Pulmonary artery endothelial cell (primary cell): Measurements from ENCODE around the gene GGNBP2. TPM values are rescaled to one million over a fixed set of nuclear protein-coding genes. Genes with fewer than 3 reads are reported as not detected.
"Not testable (repeated sequence)": the region's sequence is repeated elsewhere in the genome, so short reads cannot be mapped to it uniquely, and the experiment has no call there.

ENCODE experiments used
- DNase-seq: peaks from one replicate; pipeline ENCODE4 v3.0.0-alpha.2; 2011; ENCODE audit warnings: low read depth, low spot score
- total RNA-seq: library from RNA; depleted of rRNA; stranded (reverse); fragments of >200 nt; gene quantifications from 2 replicates; pipeline ENCODE4 v1.2.3, GENCODE V29; 2014

Gene GGNBP2
- total RNA-seq, 1 donor from 2014 or later = 46.9 TPM

DNA sequence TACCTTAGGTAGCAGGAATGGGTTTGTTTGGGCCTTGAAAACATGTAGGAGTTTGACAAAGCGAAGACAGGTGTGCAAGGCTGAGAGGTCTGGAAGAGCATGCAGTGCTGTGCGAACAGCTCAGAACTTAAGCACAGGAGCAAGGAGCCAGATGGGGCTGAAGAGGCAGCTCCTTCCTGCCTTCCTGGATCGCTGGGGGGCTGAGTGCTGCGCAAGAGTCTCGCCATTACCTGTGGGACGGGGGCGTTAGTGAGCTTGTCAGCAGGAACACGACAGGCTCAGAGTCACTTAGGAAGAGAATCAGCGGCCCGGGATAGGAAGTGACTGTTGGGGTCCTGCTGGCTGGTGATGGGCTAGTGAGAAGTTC lies 56.2 kb downstream of the GGNBP2 start:
- DNase-seq = no peak

DNA sequence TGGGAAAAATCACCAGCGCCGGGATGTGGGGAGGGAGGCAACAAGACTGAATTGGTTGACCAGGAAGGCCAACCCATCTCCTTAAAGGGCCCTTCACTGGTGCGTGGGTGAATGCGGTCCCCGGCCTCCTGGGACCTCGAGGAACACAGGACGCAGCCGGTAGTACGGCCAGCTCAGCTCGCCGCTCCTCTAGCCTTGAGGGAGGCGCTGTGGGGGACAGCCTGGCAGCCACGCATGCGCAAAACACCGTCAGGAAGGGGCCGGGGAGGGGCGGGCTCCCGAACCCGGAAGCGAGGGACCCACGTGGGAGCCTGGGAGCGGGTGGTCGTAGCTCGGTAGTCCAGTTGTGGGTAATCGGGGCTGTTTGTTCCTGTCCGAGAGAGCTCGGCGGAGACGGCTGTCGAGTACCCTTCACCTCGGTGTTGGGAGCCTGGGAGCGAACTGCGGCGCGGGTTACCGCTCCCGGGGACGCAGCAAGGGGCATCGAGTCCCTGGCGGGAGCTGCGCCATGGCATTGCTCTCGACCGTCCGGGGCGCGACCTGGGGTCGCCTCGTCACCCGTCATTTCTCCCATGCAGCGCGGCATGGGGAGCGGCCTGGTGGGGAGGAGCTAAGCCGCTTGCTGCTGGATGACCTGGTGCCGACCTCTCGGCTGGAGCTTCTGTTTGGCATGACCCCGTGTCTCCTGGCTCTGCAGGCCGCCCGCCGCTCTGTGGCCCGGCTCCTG lies 56.7 kb downstream of the GGNBP2 start, which contains the start of gene MRM1:
TSS of gene MRM1 (plus strand) at position 281 of the 727 bp plus-strand sequence. CDS start at position 509, 228 bp downstream.
- DNase-seq = peak; percentile 64

DNA sequence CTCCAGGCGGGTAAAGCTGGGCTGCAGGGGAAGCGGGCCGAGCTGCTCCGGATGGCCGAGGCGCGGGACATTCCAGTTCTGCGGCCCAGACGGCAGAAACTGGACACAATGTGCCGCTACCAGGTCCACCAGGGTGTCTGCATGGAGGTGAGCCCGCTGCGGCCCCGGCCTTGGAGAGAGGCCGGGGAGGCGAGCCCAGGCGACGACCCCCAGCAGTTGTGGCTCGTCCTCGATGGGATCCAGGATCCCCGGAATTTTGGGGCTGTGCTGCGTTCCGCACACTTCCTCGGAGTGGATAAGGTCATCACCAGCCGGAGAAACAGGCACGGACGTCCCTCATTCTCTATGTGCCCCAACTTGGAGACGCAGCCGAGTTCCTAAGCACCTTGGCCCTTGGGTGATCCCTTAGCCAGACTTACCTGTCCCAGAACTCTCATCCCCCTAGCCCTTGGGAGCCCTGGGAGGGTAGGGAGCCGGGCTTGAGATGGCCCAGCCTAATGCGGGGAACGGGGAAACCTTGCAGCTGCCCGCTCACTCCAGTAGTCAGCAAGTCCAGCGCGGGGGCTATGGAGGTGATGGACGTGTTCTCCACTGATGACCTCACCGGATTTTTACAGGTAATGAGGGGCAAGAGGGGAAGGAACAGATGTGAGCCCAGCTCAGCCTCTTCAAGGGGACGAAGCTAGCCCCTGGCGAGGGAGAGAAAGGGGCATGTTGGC lies 57.5 kb downstream of the GGNBP2 start:
- no peak for DNase-seq

DNA sequence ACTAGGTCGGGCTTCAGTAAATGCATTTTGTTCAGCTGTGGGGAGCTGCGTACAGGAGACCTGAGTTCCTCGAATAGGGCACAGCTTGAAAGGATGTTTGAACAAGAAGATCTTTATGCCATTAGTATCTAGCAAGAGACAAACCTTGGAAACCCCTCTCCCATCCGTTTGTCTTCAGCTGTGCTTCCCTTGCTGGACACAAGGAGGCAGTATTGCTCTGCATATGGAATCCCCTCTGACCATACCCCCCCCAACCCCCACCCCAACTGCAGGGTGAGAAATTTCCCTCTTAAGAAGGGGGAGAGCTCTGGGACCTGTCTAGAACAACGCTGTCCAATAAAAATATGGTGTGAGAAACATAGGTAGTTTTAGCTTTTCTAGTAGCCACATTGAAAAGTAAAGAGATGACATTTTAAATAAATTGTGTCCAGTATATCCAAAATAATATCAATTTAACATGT lies 58.2 kb downstream of the GGNBP2 start:
- no peak for DNase-seq

DNA sequence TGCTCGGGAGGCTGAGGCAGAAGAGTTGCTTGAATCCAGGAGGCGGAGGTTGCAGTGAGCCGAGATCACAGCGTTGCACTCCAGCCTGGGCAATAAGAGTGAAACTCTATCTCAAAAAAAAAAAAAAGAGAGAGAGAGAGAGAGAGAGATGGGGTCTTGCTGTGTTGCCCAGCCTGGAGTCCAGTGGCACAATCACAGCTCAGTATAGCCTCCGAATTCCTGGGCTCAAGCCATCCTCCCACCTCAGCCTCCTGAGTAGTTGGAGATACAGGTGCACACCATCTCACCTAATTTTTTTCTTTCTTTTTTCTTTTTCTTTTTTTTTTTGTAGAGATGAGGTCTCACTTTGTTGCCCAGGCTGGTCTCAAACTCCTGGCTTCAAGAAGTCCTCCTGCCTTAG lies 60.3 kb downstream of the GGNBP2 start:
- not testable (repeated sequence) for DNase-seq

DNA sequence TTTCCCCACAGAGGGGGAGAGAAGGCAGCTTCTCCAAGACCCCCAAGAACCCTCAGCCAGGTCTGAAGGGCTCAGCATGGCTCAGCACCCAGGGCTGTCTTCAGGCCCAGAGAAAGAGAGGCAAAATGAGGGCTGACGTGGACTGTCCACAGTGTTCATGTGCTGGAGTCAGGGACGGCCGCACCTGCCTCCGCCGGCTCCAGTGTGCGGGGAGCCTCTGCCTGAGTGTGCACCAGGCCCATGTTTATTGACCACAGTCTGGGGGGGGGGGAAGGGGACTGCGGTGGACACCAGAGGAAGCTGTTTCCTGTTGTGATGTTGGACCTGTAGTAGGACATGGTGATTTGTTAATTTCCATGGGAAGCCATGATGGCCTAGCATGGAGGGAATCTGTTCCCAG lies 63.6 kb downstream of the GGNBP2 start:
- DNase-seq = no peak

DNA sequence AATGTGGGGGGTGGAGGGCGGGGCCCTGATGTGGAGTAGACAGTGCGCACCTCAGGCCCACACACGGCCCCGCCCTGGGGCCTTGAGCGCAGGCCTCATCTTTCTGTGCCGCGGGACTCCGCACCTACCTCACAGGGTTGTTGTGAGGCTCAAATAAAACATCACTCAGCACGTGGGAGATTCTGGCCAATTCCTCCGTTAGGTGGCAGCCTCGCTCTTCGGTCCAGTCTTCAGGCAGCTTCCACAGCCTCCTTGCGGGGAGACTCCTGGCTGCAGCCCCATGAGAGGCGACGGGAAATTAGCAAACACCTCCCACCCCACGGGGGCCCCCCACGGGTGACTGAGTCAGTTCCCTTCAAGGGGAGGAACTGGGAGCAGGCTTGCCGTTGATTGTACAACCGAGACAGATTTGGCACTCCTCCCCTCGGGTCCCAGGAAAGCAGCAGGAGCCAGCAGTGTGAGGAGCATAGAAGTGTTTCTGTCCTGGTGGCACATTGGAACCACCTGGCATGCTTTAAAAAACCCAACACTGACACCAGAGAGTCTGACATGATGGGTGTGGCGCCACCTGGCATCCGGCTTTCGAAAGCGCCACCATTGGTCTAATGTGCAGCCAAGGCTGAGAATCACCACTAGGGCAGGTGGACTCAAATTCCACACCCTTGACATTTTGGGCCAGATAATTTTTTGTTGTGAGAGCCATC lies 64.2 kb downstream of the GGNBP2 start:
- DNase-seq = no peak

DNA sequence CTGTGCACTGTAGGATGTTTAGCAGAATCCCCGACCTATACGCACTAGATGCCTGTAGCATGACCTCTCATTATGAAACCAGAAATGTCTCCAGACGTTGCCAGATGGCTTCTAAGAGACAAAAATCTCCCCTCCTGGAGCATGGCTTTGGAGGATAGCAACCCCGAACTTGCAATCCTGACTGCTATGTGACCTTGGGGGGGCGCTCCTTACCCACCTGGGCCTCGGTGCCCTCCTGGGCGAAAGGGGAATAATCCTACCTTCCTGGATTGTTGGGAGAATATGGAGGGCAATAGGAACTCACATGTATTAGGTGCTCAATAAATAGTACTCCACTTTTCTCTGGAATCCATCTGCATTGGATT lies 64.8 kb downstream of the GGNBP2 start:
- no peak for DNase-seq

DNA sequence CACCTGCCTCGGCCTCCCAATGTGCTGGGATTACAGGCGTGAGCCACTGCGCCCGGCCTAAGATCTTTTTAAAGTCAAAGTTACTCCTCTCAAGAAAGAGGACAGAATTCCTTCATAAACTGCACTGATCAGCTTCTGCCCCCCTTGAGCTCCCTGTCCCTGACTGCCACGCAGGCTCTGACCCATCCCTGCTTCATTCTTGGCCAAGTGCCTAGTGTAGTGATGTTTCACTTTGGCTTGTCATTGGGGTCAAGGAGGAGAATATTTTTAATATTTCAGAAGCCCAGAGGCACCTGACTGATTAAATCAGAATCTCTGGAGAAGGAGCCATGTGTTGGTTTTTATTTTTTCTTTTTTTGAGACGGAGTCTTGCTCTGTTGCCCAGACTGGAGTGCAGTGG lies 65.8 kb downstream of the GGNBP2 start:
- DNase-seq = no peak

DNA sequence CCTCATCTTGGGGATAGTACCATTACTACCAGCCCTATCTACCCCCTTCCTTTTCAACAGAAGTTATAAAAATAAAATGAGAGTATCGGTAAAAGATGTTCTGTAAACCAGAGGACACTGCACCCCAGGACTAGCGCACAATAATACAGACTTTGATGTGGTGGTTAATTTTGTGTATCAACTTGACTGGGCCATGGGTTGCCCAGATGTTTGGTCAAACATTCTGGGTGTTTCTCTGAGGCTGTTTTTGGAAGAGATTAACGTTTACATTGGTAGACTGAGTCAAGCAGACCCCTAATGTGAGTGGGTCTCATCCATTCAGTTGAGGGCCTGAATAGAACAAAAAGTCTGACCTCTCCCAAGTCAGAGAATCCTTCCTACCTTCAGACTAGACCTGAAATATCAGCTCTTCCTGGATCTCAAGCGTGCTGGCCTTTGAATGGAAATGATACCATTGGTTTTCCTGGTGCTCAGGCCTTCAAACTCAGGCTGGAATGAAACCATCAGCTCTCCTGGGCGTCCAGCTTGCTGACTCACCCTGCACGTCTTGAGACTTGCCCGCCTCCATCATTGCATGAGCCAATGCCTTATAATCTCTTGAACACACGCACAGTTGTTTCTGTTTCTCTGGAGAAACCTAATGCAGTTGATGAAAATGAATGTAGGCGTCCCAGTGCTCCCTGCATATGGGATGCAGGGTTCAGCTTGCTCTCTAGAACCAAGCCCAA lies 66.8 kb downstream of the GGNBP2 start:
- no peak for DNase-seq

DNA sequence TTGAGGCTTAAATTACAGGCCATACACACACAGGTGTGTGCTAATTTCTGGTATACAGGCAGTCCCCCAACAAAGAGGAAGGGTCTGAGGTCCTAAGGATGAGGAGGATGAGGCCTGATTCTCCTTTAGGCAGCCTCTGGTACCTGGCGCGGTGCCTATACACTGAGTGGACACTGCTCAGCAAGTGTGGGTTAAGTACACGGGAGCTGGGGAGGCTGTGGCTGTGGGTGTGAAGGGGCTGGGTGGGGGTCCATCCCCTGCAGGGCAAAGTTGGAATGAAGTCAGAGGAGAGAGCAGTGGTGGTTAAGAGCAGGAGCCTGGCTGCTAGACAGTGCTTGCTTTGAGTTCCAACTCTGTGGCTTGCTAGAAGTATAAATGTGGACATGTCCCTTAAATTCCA lies 67.6 kb downstream of the GGNBP2 start:
- no peak for DNase-seq

DNA sequence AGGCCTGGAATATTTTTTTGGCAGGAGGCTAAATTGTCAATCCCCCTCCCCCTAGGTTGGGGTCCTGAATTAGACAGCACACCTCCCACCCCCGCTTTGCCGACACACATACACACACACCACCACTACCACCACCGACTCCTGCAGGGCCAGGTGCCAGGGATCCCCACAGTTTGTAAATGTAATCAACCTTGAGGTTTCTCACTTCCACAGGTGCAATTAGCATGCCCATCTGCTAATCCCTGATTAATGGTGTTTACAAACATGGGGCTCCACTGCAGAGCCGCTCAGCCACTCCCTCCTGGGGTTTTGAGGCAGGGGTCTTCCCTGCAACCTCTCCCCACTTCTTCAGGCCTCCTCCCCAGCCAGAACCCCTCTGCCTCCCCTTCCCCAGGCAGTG lies 68.4 kb downstream of the GGNBP2 start:
- DNase-seq = no peak

DNA sequence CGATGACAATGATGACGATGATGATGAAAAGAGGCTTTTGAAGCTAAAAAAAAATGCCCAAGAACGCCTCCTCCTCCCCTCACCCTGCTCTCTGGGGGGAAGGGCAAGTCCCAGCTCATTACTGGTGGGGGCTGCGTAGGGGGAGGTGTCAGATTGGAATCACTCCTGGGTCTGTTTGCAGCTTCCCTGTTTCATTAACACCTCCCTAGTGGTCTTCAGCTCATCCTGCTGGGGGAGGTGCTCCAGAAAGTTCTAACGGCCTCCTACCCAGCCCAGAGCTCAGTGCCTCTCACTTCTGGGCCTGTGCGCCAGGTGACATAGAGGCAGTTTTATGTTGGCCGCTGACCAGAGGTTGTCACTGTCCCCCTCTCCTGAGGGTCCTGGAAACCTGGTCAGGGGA lies 69.4 kb downstream of the GGNBP2 start:
- no peak for DNase-seq

DNA sequence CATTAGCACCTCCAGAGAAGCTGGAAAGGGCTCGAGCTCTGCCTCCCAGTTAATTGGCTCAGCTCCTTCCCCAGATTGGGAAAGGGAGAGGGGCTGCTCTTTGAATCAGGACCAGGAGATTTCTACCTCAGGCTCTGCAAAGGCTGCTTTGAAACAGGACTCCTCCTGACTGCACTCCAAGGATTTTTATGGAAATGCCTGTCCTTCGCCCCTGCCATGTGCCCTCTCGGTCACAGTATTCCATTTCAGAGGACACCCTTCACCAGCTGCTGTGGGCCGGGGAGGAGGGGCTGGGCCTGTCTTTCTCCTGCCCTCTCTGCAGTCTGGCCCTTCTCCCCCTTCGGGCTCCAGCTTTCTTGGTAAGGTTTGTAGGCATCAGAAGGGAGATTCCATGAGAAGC lies 70.2 kb downstream of the GGNBP2 start:
- DNase-seq = no peak

DNA sequence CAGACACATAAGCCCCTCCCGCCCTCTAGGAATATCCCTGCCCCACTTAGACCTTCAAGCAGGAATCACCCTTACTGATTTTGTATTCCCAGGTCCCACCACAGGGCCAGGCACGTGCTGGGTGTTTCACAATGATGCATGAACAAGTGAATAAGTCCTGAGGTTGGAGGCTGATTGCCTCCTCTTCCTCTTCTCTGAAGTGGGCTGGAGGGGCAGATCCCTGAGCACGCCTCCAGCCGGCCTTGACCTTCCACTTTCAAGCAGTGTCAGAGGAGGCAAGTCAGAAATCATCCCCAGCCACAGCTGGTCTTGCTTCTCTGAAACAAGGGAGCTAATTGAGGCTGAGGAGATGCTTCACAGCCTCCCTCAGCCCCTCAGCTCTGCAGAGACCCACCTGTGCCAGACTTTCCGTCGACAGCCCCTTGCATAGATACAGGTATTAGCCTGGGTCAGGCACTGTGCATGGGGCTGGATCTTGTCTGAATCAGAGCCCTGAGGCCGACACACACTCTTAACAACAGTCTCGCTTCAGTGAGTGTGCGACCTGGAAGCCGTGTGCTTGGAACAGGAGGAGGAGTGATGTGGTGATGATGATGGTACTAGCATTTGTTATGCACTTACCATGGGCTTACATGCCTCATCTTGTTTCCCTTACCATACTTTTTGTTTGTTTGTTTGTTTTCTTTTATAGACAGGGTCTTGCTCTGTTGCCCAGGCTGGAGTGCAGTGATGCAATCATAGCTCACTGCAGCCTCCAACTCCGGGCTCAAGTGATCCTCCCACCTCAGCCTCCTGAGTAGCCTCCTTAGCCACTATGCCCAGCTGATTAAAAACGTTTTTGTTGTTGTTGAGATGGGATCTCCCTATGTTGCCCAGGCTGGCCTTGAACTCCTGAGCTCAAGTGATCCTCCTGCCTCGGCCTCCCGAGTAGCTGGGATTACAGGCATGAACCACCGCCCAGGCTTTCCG lies 71.6 kb downstream of the GGNBP2 start:
- no peak for DNase-seq

DNA sequence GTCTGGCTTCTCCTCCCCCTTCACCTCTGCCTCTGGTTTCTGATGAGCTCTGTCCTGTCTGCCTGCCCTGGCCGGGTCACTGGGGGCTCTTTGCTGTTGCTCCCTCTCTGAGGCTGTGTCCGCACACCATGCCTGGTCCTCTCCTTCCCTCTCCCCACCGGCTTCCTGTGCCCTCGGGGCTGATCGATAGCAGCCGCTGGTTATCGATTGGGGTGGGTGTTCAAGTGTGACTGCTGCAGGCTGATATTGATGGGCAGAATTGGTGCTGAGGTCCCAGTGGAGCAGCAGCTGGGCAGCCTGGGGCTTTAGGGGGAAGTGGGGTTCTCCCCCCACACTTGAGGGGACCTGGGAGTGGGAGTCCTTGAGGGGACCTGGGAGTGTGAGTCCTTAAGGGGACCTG lies 73.1 kb downstream of the GGNBP2 start:
- no peak for DNase-seq

DNA sequence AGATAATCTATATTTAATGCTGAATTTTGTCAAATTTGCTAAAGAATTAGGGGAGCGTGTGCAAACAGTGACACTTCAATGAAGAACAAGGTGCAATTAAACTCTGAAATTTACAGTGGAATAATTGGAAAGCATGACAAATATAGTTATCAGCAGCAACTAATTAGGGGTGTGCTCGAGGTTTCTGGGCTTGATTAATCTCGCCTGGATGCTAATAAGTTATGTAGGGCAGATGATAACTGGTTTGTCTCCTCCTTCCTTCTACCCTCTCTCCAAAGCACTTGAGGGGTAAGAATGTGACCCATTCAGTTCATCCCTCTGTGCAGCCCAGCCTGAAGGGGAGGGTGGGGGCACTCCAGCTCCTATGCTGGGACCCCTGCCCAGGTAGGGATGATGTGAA lies 78.6 kb downstream of the GGNBP2 start:
- DNase-seq = no peak

DNA sequence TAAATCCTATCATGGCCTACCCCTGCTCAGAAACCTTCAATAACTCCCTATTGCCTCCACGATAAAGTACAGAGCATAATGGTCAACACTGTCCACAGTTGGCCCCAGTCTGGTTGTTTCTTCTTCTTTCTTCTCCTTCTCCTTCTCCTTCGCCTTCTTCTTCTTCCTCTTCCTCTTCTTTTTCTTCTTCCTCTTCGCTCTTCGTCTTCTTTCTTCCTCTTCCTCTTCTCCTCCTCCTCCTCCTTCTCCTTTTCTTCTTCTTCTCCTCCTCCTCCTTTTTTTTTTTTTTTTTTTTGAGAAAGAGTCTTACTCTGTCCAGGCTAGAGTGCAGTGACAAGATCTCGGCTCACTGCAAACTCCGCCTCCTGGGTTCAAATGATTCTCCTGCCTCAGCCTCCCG lies 80.5 kb downstream of the GGNBP2 start:
- no peak for DNase-seq

DNA sequence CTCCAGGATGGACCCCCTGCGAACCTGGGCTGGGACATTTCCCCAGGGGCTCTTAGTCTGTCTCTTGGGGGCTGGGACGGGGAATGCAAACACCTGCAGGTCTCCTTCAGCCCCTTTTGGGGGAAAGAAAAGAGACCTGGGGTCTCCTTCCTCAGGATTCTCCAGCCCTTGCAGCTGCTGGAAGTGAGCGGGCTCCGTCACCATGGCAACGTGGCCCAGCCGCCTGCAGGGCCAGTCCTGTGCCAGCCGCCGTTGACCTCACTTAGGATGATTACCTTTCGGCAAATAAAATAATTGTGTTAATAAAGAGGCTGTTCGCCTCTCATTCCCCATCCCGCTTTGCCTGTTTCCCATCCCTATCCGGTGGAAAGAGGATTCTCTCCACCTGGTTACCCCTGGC lies 82.4 kb downstream of the GGNBP2 start:
- DNase-seq = no peak

DNA sequence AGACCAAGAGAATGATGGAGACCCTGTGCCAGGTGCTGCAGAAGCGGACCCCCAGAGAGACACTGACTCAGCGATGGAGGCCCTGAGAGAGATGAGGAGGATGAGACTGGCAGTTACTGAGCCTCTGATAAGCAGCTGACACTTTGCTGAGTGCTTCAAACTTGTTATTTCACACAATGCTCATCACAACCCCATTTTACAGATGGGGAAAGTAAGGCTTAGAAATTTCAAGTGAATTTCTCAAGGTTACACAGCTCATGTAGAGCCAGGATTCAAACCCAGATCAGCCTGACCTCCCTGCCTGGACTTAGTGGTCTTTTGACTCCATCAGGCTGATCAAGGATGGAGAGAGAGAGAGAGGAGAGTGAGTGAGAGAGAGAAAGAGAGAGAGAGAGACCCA lies 83.9 kb downstream of the GGNBP2 start:
- no peak for DNase-seq
